ENCODE measurements around the gene CHERP.
"Not testable (repeated sequence)": the region's sequence is repeated elsewhere in the genome, so short reads cannot be mapped to it uniquely, and the experiment has no call there.

The CHERP gene

GRCh38 chr19:16576690-16577530 lies 34.7 kb upstream of the CHERP start:
- no peak for DNase-seq (ENCODE audit: low spot score)

- no peak for DNase-seq (ENCODE audit: low spot score)
These were observed 33.8 kb upstream of the CHERP start for GRCh38 chr19:16575861-16576689.

GRCh38 chr19:16575282-16575681 lies 33.0 kb upstream of the CHERP start:
- DNase-seq (ENCODE audit: low spot score), result no peak

- no peak for DNase-seq (ENCODE audit: low spot score)
These were observed 31.7 kb upstream of the CHERP start for GRCh38 chr19:16573925-16574324.

DNA sequence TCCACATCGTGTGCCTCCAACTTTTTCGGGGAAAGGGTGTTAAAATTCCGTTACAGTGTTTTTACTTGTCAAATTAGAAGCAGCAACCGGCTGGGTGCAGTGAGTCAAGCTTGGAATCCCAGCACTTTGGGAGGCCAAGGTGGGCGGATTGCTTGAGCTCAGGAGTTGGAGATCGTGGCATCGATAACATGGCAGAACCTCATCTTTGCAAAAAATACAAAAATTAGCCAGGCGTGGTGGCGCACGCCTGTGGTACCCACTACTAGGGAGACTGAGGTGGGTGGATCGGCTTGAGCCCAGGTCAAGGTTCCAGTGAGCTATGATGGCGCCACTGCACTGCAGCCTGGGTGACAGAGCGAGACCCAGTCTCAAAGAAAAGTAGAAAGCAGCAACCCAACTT lies 31.1 kb upstream of the CHERP start:
- DNase-seq (ENCODE audit: low spot score), result no peak

DNA sequence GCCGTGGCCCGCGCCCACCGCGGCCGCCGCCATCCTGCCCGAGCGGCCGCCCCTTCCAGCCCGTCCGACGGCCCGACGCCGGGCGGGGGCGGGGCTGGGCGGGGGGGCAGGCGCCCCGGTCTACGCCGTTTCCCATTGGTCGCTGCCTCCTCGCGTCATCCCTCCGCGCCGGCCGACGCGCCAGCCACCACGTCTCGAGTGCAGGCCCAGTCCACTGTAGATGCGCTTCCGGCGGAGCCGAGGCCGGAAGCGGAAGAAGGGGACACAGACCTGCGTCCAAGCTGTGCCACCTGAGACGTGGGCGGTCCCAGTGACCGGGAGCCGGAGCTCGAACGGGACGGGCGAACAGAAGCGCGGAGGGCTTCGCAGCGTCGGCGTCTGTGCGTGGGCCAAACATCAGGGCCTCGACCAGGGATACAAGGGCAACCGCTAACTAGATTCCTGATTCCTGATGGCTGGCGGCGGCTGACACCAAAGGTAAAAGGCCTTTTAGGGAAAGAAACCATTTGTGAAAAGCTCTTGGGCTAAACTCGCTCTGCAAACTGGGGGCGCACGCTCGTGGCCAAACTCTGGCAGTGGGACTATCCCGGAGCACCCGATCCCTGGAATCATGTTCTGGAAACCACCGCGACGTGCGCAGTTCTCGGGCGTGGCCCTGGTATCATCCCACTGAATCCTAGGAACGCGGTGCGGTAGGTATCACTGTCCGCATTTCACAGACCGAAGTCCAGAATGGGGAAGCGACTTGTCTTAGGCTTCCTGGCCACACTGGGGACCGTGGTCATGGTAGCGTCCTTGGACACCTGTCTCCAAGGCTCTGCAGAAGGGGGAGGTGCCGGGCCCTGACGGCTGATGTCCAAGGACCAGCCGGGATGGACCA lies 30.3 kb upstream of the CHERP start, which contains the start of gene SLC35E1:
SLC35E1 (minus strand) TSS at position 84 of the 880 bp plus-strand sequence; CDS start at position 33, 51 bp downstream.
- peak; percentile 98 for DNase-seq (ENCODE audit: low spot score)

- DNase-seq (ENCODE audit: low spot score), result no peak
These were observed 29.6 kb upstream of the CHERP start for GRCh38 chr19:16571822-16572331.

- no peak for DNase-seq (ENCODE audit: low spot score)
These were observed 29.0 kb upstream of the CHERP start for GRCh38 chr19:16571283-16571682.

DNA sequence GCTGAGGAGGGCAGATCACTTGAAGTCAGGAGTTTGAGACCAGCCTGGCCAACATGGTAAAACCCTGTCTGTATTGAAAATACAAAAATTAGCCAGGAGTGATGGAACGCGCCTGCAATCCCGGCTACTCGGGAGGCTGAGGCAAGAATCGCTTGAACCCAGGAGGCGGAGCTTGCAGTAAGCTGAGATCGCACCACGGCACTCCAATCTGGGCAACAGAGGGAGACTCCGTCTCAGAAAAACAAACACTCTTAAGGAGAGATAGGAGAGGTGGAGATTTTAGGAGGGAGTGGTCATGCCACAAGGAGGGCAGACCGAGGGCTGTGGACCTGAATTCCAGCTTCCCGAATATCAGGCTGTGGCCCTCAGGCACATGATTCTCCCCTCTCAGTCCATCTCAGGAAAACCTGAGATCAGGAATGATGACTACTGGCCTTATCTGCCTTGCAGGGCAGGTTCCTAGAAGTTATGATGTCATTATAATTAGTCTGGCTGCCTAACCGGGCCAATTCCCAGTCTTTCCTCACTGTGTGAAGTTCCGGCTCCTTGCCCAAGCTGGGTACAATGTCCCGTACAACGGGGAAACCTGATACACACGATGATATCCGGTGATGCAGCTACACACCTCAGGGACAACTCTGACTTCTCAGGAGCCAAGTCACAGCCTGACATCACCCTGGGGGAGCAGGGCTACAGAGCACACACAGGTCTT lies 27.5 kb upstream of the CHERP start:
- no peak for DNase-seq (ENCODE audit: low spot score)

DNA sequence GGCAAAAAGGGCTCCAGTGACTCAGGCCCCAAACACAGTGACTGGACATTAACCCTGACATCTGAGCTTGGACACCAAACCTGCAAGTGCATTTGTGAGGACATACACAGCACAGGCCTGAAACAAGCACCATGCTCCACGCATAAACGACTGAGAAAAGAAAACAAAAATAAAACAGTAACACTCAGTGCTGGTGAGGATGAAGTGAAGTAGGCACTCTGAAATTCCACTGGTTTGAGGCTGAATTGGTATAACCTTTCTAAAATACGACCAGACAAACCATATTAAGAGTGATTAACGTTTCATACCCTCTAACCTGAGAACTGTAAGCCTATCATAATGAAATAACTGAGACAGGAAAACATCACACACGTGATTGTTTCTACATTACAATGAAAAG lies 24.5 kb upstream of the CHERP start:
- no peak for DNase-seq (ENCODE audit: low spot score)

GRCh38 chr19:16566161-16566560 lies 23.9 kb upstream of the CHERP start:
- no peak for DNase-seq (ENCODE audit: low spot score)

DNA sequence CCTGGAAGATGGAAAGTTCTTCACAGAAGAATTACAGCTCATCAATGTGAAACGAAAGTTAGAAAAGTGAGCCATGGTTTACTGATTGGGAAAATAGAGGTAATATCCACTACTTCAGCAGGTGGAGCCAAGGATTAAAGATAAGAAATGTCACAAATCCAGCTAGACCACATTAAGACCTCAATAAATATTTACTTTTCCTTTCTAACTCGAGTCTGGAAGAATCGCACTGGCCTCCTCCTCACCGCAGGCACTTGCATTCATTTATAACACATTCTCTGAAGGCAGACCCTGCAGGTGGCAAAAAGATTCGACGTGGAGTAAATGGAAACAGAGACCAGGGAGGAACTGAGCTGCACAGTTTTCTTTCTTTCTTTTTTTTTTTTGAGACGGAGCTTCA lies 22.6 kb upstream of the CHERP start:
- no peak for DNase-seq (ENCODE audit: low spot score)

DNA sequence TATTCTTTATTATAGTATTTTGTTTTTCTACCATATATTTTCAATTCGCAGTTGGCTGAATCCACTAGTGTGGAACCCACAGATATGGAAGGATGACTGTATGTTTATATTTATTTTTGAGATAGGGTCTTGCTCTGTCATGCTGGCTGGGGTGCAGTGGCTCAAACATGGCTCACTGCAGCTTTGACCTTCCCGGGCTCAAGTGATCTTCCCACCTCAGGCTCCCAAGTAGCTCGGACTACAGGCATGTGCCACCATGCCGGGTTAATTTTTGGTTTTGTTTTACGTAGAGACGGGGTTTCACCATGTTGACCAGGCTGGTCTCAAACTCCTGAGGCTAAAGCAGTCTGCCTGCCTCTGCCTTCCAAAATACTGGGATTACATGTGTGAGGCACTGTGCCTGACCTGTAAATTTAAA lies 20.4 kb upstream of the CHERP start:
- no peak for DNase-seq (ENCODE audit: low spot score)

DNA sequence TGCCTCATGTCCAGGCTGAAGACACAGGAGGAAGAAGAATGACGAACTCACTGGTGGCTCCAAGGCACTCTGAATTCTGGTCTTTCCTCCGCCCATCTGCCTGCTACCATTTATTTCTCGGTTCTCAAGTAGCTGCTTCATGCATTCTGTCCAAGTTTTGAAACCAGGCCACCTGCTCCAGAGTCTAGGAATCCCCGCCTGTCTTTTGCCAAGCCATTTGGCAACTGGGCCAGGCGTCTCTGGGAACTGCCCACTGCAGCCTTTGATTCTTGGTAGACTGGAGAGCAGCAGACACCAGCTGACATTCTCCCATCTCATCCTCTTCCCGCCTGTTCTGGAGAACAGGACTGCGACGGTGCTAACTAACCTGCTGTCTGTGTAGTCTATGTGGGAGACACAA lies 19.1 kb upstream of the CHERP start:
- DNase-seq (ENCODE audit: low spot score), result no peak

GRCh38 chr19:16559780-16560276 lies 17.6 kb upstream of the CHERP start:
- DNase-seq (ENCODE audit: low spot score), result no peak

GRCh38 chr19:16554776-16555175 lies 12.5 kb upstream of the CHERP start:
- no peak for DNase-seq (ENCODE audit: low spot score)

GRCh38 chr19:16551902-16552301 lies 9.7 kb upstream of the CHERP start:
- DNase-seq (ENCODE audit: low spot score), result not testable (repeated sequence)

DNA sequence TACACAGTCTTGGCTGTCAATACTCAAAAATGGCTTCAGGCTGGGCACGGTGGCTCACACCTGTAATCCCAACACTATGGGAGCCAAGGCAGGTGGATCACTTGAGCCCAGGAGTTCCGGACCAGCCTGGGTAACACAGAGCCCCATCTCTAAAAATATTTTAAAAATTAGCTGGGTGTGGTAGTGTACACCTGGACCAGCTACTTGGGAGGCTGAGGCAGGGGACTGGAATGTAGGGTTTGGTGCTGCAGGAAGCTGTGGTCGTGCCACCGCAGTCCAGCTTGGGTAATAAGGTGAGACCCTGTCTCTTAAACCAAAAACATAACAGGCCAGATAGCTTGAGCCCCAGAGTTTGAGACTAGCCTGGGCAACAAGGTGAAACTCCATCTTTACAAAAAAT lies 6.7 kb upstream of the CHERP start:
- no peak for DNase-seq (ENCODE audit: low spot score)

DNA sequence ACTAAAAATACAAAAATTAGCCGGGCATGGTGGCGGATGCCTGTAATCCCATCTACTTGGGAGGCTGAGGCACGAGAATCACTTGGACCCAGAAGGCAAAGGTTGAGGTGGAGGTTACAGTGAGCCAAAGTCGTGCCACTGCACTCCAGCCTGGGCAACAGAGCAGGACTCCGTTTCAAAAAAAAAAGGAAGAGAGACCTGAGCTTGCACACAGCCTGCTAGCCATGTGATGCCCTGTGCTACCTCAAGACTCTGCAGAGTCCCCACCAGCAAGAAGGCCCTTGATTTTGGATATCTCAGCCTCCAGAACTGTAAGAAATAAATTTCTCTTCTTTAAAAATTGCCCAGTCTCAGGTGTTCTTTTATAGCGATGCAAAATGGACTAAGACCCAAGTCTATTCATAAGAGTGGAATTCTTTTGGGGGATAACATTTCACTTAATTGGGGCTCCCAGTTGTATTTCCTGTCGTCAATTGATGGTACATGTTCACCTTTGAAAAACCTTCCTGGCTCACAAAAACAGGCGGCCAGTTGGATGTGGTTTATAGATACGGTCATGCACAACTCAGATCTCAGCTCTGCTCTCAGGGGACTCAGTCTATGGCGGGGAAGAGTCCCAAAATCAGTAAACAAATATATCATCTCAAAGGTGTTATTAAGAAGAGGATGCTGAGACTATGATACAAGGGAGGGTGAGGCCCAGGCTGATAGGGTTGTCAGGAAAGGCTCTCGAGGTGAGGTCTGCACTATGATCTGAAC lies 2.4 kb upstream of the CHERP start:
- no peak for DNase-seq (ENCODE audit: low spot score)

DNA sequence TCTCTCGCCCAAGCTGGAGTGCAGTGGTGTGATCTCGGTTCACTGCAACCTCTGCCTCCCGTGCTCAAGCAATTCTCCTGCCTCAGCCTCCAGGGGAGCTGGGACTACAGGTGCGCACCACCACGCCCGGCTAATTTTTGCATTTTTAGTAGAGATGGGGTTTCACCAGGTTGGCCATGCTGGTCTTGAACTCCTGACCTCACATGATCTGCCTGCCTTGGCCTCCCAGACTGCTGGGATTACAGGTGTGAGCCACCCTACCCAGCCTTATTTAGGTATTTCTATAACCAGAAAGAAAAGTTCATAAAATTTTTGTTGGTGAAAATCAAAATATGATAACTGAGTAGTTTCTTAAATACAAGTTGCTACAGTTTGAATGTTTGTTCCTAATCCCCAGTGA lies 1.5 kb upstream of the CHERP start:
- DNase-seq (ENCODE audit: low spot score), result not testable (repeated sequence)
